Fibroblast of villous mesenchyme (primary cell): ENCODE measurements around the gene GRM7. TPM values are rescaled to one million over a fixed set of nuclear protein-coding genes. Genes with fewer than 3 reads are reported as not detected.

Source experiments
- DNase-seq: peaks from one replicate; pipeline ENCODE4 v3.0.0-alpha.2; 2010; ENCODE audit warnings: low read depth
- H3K4me3 ChIP-seq: 2 replicates; pipeline ENCODE4 v1.5.1; 2011; ENCODE audit warnings: low read depth, mild to moderate bottlenecking, low read length
- CTCF ChIP-seq: IDR thresholded peaks from 2 replicates; pipeline ENCODE4 v1.5.1; 2012; ENCODE audit warnings: low read depth, mild to moderate bottlenecking, low read length; ENCODE audit not compliant: insufficient read depth
- total RNA-seq: library from RNA; depleted of rRNA; stranded (reverse); fragments of >200 nt; gene quantifications from 2 replicates; pipeline ENCODE4 v1.2.3, GENCODE V29; 2012

GRM7 gene
- total RNA-seq, 1 donor = not detected

GRCh38 chr3:7282988-7283387, 422.1 kb downstream of the GRM7 start:
- TF ChIP-seq CTCF = no peak
- DNase-seq = no peak
- H3K4me3 ChIP-seq = no peak overlapping the region

DNA sequence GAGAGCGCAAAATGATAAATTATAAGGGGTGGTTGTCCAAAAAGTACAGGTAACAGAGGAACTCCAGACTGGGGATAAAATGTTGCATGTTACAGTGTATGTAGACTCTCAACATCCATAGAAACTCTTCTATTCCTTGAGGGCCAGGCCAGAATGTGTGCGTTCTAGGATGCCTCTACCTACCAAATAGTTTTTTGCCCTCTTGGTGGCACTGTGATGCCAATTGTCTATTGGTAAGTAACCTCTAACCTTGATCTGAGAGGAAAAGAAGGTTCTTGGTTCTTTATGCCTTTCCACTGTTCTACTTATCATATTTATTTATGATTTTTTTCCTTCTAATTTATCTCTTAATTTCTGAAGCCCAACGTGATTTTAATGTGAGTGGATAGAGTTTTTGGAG, 424.6 kb downstream of the GRM7 start:
- no peak overlapping the region for H3K4me3 ChIP-seq
- no peak for TF ChIP-seq CTCF
- no peak for DNase-seq

GRCh38 chr3:7288133-7288532, 427.2 kb downstream of the GRM7 start:
- H3K4me3 ChIP-seq = no peak overlapping the region
- TF ChIP-seq CTCF = no peak
- DNase-seq = no peak

DNA sequence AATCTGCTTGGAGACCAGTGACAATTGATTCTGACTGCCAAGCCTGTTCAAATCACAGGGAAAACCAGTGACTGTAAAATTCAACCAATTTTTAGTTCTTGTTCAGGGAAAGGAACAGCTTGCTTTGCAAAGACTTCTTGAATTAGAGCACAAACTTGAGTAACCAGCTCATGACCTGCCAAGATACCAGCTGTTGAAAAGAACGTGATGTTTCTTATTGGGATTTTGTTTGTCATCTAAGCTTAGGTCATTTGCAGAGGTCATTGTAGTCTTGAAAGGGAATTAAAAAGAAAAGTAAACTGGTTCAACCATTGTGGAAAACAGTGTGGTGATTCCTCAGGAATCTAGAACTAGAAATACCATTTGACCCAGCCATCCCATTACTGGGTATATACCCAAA, 428.2 kb downstream of the GRM7 start:
- DNase-seq = no peak
- H3K4me3 ChIP-seq = no peak overlapping the region
- no peak for TF ChIP-seq CTCF

- DNase-seq = no peak
- TF ChIP-seq CTCF = no peak
- no peak overlapping the region for H3K4me3 ChIP-seq
Observed at GRCh38 chr3:7290077-7290825, 429.3 kb downstream of the GRM7 start.

GRCh38 chr3:7292362-7292761, 431.4 kb downstream of the GRM7 start:
- H3K4me3 ChIP-seq = no peak overlapping the region
- TF ChIP-seq CTCF = no peak
- no peak for DNase-seq

DNA sequence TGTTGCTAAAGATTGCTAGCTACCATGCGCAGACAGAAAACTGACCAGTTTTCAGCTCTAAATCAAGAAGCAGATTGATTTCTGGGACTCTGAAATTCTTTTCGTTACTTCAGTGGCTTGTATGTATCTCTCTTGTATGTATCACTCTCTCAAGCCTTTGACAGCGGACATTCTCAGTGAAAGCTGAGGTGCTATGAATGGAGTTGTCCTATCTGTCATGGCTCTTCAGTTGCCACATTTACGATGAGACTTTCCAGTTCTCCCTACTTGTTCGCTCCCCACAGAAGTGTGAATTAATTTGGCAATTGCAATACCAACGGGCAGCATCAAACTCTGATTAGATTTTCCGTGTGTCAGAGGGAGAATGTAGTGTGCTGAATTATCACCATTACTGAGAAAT, 432.4 kb downstream of the GRM7 start:
- no peak for DNase-seq
- TF ChIP-seq CTCF = no peak
- H3K4me3 ChIP-seq = no peak overlapping the region
